Central memory CD8-positive, alpha-beta T cell (primary cell): Measurements from ENCODE around the gene FNDC3B.
"Not testable (repeated sequence)": the region's sequence is repeated elsewhere in the genome, so short reads cannot be mapped to it uniquely, and the experiment has no call there.

Experiments
- ATAC-seq: fragments of 150-1000 bp; cut with Tn5 transposase; replicated peaks from 2 replicates; pipeline ENCODE4 v1.10.0; 2022; ENCODE audit warnings: mild to moderate bottlenecking, moderate FRiP score, moderate number of reproducible peaks; ENCODE audit not compliant: poor library complexity, severe bottlenecking; ENCODE audit errors: extremely low read depth
- DNase-seq, 2 donors: peaks; one replicate each; pipeline ENCODE4 v3.0.0; 2021; ENCODE audit warnings: low spot score in 2 of 2
- H3K27ac Mint-ChIP-seq: one replicate; pipeline ENCODE4 v1.8.0; 2022; ENCODE audit warnings: low read depth, mild to moderate bottlenecking, moderate library complexity, mixed read lengths
- H3K27me3 Mint-ChIP-seq: one replicate; pipeline ENCODE4 v1.8.0; 2022; ENCODE audit warnings: mixed read lengths
- H3K36me3 Mint-ChIP-seq: one replicate; pipeline ENCODE4 v1.8.0; 2022; ENCODE audit warnings: mild to moderate bottlenecking, moderate library complexity, mixed read lengths; ENCODE audit not compliant: insufficient read depth
- H3K4me1 Mint-ChIP-seq: one replicate; pipeline ENCODE4 v1.8.0; 2022; ENCODE audit warnings: mixed read lengths
- H3K4me3 Mint-ChIP-seq: one replicate; pipeline ENCODE4 v1.8.0; 2022; ENCODE audit warnings: mild to moderate bottlenecking, moderate library complexity, mixed read lengths
- H3K9me3 Mint-ChIP-seq: one replicate; pipeline ENCODE4 v1.8.0; 2022; ENCODE audit warnings: mixed read lengths

Gene FNDC3B

DNA sequence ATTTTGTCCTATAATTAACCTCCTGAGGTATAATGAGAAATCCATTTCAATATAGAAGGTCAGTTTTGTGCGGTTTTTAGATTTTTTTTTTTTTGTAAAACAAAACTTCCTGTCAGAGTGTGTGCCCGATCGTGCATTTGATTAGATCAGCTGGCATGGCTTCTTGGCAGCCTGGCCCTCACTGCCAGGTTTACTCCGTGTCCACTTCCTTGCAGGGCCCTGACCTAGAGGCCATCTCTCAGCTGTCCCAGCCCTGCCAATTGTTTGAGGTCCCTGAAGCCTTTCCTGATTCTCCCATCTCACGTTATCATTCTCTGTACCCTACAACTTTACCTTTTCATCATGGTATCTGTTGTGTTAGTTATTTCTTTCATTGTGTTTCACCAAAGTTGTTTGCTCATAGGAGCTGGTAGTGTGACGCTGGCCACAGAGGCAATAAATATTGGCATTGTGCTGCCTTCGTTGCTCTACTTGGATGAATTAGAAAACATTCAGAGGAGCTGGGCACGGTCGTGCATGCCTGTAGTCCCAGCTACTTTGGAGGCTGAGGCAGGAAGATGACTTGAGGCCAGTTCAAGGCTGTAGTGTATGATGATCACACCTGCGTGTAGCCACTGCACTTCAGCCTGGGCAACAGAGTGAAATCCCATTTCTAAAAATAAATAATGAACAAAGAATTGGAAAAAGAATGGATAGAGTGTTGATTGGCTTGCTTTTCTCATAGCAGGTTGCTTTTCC is 206.9 kb downstream of the FNDC3B start:
- no peaks in the 10 kb centered on the region for H3K27me3 Mint-ChIP-seq
- ATAC-seq, result no peak
- peaks cover 2% of the 10 kb centered on the region for H3K36me3 Mint-ChIP-seq
- no peak overlapping the region for H3K27ac Mint-ChIP-seq
- H3K4me3 Mint-ChIP-seq, result no peak overlapping the region
- H3K9me3 Mint-ChIP-seq, result peaks cover 13% of the 10 kb centered on the region
- no peak for DNase-seq
- peaks cover 6% of the 10 kb centered on the region for H3K4me1 Mint-ChIP-seq

DNA sequence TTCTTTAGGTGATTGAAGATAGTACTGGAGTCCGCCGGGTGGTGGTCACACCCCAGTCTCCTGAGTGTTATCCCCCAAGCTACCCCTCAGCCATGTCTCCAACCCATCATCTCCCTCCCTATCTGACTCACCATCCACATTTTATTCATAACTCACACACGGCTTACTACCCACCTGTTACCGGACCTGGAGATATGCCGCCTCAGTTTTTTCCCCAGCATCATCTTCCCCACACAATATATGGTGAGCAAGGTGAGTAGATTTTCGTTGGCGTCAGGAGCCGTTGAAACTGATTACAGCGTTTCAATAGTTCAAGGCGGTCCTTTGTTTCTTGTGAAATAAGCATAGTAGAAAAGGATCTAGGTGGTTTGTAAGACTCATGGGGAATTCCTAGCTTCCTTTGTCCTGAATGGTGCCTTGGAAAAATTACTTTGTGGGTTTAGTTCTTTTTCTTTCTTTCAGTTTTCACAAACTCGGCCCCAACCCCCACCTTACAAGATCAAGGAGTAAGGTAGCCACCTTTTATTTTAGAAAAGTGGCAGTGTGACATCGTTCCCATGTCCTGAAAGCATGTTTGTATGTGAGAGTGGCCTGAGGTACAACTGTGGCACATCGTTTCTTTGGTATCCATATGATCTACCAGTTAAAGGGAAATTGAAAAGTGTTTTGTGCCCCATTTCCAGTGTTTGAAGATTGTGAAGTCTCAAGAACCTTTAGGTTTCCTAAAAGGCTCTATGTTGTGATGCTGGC is 208.3 kb downstream of the FNDC3B start:
- H3K36me3 Mint-ChIP-seq, result peaks cover 2% of the 10 kb centered on the region
- ATAC-seq, result no peak

GRCh38 chr3:172249039-172249438 is 209.7 kb downstream of the FNDC3B start:
- no peak for ATAC-seq
- peaks cover 2% of the 10 kb centered on the region for H3K36me3 Mint-ChIP-seq
- H3K4me3 Mint-ChIP-seq, result no peak overlapping the region
- no peak for DNase-seq
- no peaks in the 10 kb centered on the region for H3K9me3 Mint-ChIP-seq
- H3K27ac Mint-ChIP-seq, result no peak overlapping the region
- no peaks in the 10 kb centered on the region for H3K4me1 Mint-ChIP-seq
- no peaks in the 10 kb centered on the region for H3K27me3 Mint-ChIP-seq

More for the DNA sequence above, 208.3 kb downstream of the FNDC3B start:
- H3K27ac Mint-ChIP-seq, result no peak overlapping the region
- DNase-seq, result no peak
- peaks cover 6% of the 10 kb centered on the region for H3K4me1 Mint-ChIP-seq
- no peak overlapping the region for H3K4me3 Mint-ChIP-seq
- H3K27me3 Mint-ChIP-seq, result no peaks in the 10 kb centered on the region
- H3K9me3 Mint-ChIP-seq, result peaks cover 5% of the 10 kb centered on the region

DNA sequence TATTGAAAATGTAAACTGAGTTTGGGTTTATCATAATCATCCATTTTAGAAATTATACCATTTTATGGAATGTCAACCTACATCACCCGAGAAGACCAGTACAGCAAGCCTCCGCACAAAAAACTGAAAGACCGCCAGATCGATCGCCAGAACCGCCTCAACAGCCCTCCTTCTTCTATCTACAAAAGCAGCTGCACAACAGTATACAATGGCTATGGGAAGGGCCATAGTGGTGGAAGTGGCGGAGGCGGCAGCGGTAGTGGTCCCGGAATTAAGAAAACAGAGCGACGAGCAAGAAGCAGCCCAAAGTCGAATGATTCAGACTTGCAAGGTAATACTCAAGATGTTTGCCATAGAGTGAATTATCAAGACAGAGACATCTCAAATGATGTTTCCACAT is 211.8 kb downstream of the FNDC3B start:
- no peak overlapping the region for H3K27ac Mint-ChIP-seq
- H3K4me1 Mint-ChIP-seq, result no peaks in the 10 kb centered on the region
- H3K27me3 Mint-ChIP-seq, result no peaks in the 10 kb centered on the region
- DNase-seq, result no peak
- H3K9me3 Mint-ChIP-seq, result no peaks in the 10 kb centered on the region
- no peak for ATAC-seq
- no peak overlapping the region for H3K4me3 Mint-ChIP-seq
- H3K36me3 Mint-ChIP-seq, result peaks cover 3% of the 10 kb centered on the region

DNA sequence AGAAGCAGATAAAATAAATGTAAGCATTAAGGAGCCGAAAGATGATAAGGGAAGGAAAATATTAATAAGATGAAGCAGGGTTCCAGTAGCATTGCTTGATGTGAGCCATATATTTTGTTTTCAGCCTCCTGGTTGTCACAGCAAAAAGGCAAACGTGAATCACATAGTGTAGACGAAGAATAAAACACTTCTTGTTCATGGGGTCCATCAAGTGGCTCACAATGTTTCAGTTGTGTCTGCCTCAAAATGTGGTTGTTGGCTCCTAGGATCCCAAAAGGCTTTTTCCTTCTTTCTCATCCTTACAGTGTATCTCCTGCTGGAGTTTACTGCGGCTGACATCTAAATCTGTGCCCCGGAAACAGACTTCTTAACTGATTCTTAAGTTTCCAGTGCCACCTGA is 213.8 kb downstream of the FNDC3B start:
- Mint-ChIP-seq H3K36me3 (peaks cover 5% of the 10 kb centered on the region), H3K4me1 (no peaks in the 10 kb centered on the region), H3K27ac (no peak overlapping the region), H3K4me3 (no peak overlapping the region), H3K27me3 (no peaks in the 10 kb centered on the region), H3K9me3 (no peaks in the 10 kb centered on the region)
- ATAC-seq, result no peak
- DNase-seq, result no peak

DNA sequence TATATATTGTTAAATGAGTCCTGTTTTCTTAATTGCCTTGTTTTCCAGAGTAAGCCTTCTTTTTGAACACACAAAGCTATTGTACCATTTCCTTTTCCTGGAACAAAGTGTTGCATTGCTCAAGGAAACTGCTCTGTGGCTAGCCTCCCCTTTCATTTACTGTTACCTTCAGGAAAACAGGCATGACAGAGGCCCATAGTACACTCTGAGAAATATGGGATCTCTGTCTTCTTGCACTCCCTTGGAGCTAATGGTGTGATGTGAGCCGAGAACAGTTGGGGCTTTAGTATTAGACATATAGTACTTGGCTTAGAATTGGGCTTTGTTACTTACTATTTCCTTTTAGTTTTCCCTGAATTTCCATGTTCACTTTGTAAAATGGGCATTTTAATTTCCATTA is 215.2 kb downstream of the FNDC3B start:
- H3K27ac Mint-ChIP-seq, result no peak overlapping the region
- peaks cover 5% of the 10 kb centered on the region for H3K36me3 Mint-ChIP-seq
- no peaks in the 10 kb centered on the region for H3K9me3 Mint-ChIP-seq
- DNase-seq (no peak), ATAC-seq (no peak)
- no peaks in the 10 kb centered on the region for H3K27me3 Mint-ChIP-seq
- no peak overlapping the region for H3K4me3 Mint-ChIP-seq
- no peaks in the 10 kb centered on the region for H3K4me1 Mint-ChIP-seq

DNA sequence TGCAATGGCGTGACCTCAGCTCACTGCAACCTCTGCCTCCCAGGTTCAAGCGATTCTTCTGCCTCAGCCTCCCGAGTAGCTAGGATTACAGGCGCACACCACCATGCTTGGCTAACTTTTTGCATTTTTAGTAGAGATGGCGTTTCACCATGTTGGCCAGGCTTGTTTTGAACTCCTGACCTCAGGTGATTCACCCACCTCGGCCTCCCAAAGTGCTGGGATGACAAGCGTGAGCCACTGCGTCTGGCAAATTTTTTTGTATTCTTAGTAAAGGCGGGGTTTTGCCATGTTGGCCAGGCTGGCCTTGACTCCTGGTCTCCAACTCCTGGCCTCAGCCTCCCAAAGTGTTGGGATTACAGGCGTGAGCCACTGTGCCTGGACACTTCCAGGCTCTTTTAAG is 215.9 kb downstream of the FNDC3B start:
- not testable (repeated sequence) for DNase-seq, H3K9me3 Mint-ChIP-seq, H3K4me3 Mint-ChIP-seq, H3K27me3 Mint-ChIP-seq, ATAC-seq, H3K36me3 Mint-ChIP-seq, H3K27ac Mint-ChIP-seq, H3K4me1 Mint-ChIP-seq

GRCh38 chr3:172256101-172256734 is 216.8 kb downstream of the FNDC3B start:
- Mint-ChIP-seq H3K27ac (no peak overlapping the region), H3K4me3 (no peak overlapping the region), H3K27me3 (no peaks in the 10 kb centered on the region), H3K9me3 (no peaks in the 10 kb centered on the region), H3K4me1 (no peaks in the 10 kb centered on the region), H3K36me3 (peaks cover 5% of the 10 kb centered on the region)
- DNase-seq, result no peak
- no peak for ATAC-seq

DNA sequence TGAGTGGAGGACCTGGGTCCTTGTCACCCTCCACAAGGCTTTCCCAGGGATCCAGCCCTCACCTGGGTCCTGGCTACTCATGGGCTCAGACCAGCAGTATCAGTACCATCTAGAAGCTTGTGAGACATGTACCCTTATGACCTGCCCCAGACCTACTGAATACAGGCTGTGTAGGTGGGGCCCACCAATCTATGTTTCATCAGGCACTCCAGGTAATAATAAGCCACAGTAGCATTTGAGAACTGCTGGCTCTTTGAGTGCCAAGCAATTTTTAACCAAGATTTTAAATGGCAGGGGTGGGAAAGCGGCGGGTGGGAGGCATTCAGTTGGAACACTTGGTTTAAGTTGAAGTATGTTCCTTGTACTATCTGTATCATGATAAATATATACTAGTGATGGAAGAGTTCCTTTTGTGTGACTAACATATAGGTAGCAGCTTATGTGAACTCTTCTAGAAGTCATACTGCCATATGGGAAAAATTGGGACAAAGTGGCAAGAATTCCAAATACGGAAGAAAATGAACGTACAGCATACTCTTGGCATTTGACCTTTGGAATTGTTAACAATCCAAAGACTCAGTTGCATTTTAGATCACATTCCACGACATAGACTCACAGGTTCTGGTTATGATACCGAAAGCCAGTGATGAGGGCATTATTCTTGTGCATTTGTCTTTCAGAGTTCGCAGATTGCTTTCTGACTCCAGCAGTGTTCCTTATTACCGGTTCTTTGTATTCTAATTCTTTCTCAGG is 218.4 kb downstream of the FNDC3B start:
- Mint-ChIP-seq H3K9me3 (no peaks in the 10 kb centered on the region), H3K27me3 (no peaks in the 10 kb centered on the region), H3K4me1 (no peaks in the 10 kb centered on the region), H3K36me3 (peaks cover 6% of the 10 kb centered on the region), H3K27ac (no peak overlapping the region), H3K4me3 (no peak overlapping the region)
- ATAC-seq (no peak), DNase-seq (no peak)

DNA sequence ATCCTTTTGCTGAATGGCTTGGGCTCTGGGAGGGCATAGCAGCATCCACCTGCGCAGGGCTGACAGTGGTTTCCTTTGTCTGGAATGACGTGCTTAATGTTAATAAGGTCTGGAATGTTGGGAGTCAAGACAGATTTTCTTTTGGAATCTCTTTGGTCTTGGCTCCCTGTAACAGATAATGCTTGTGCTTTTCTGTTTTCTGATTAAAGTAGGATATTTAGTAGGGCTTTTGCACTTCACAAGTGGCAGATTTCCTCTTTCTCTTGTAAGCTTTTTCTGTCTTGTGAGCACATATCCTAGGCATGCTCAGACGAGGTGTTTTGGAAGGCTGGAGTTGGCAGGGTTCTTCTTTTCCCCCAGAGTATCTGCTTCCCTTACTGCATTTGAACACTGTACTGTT is 219.2 kb downstream of the FNDC3B start:
- Mint-ChIP-seq H3K4me1 (no peaks in the 10 kb centered on the region), H3K36me3 (peaks cover 6% of the 10 kb centered on the region), H3K9me3 (no peaks in the 10 kb centered on the region), H3K4me3 (no peak overlapping the region), H3K27ac (no peak overlapping the region), H3K27me3 (no peaks in the 10 kb centered on the region)
- DNase-seq (no peak), ATAC-seq (no peak)

DNA sequence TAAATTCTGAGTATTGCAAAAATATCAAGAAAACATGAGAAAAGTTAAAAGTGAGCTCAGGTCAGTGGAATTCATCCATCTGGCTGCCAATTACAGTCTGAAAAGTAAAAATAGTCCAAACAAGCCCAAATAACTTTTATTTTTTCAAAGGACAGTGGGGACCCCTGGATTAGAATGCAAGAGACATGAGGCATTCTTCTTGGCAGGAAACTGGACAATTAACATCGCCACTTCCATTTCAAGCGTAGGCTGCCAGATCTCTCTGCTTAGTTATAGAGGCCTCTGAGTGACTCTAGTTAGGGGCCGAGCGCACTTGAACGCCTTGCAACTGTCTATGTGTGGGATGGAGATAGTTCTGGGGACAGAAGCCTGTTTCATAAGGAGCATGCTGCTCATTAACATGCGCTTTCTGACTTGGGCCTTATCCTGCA is 219.7 kb downstream of the FNDC3B start:
- DNase-seq (no peak), ATAC-seq (no peak)
- H3K9me3 Mint-ChIP-seq, result no peaks in the 10 kb centered on the region
- H3K36me3 Mint-ChIP-seq, result peaks cover 6% of the 10 kb centered on the region
- H3K27ac Mint-ChIP-seq, result no peak overlapping the region
- H3K4me3 Mint-ChIP-seq, result no peak overlapping the region
- H3K4me1 Mint-ChIP-seq, result no peaks in the 10 kb centered on the region
- H3K27me3 Mint-ChIP-seq, result no peaks in the 10 kb centered on the region

- ATAC-seq, result no peak
- DNase-seq, result no peak
- no peaks in the 10 kb centered on the region for H3K4me1 Mint-ChIP-seq
- no peaks in the 10 kb centered on the region for H3K9me3 Mint-ChIP-seq
- H3K27me3 Mint-ChIP-seq, result no peaks in the 10 kb centered on the region
- H3K27ac Mint-ChIP-seq, result no peak overlapping the region
- H3K4me3 Mint-ChIP-seq, result no peak overlapping the region
- peaks cover 6% of the 10 kb centered on the region for H3K36me3 Mint-ChIP-seq
These were observed 220.4 kb downstream of the FNDC3B start for GRCh38 chr3:172259726-172260248.
